OCI-LY3 (cell line): Measurements from ENCODE around the gene VAV2.

Experiments used
- CTCF ChIP-seq: fragments of 200-600, 300-600 bp; sonication (generic); IDR thresholded peaks from 2 replicates; pipeline ENCODE4 v1.5.1; 2014; ENCODE audit warnings: antibody characterized with exemption, low read length, low read depth
- EZH2phosphoT487 ChIP-seq: fragments of 200-600 bp; shearing (Covaris generic); IDR thresholded peaks from 2 replicates; pipeline ENCODE4 v1.6.1; 2018; ENCODE audit warnings: antibody characterized with exemption, mixed run types, low read depth

GRCh38 chr9:133796562-133796961 lies 195.6 kb downstream of the VAV2 start:
- TF ChIP-seq CTCF (no peak), EZH2phosphoT487 (no peak)
